ENCODE data around the gene PCNX2. TPM values are rescaled to one million over a fixed set of nuclear protein-coding genes. Genes with fewer than 3 reads are reported as not detected.

The PCNX2 gene
- total and polyA plus RNA-seq, 2 of the 8 experiments (the other 6 are each of a cell fraction or from before 2014, with no cell fraction given): 46.1 to 57.6 TPM

- H3K9ac ChIP-seq (replicated peaks in 1 of 4; ENCODE audit: extremely low read depth in 1 of 4, low read depth in 3 of 4, low read length in 3 of 4): no peak overlapping the region
- no peak overlapping the region for H3K4ac ChIP-seq (replicated peaks; ENCODE audit: insufficient read length, low read depth, low read length)
- H2BK12ac ChIP-seq (ENCODE audit: low read depth, low read length): no peak overlapping the region
- no peak overlapping the region for H3K14ac ChIP-seq (ENCODE audit: insufficient read length)
- no peak overlapping the region for H3K18ac ChIP-seq (ENCODE audit: extremely low read depth, low read length)
- peaks cover 0 to 5% of the 10 kb centered on the region in 2 experiments; a peak in 1 of 4 replicates for H3K9me3 ChIP-seq (ENCODE audit: insufficient read depth in 2 of 2, low read depth in 1 of 2, low read length in 1 of 2)
- peaks cover 5 to 68% of the 10 kb centered on the region in 2 experiments; a peak in 3 of 4 replicates for H3K79me2 ChIP-seq (ENCODE audit: control insufficient read depth in 1 of 2, insufficient read depth in 2 of 2, low read length in 2 of 2)
- no peak overlapping the region for H4K8ac ChIP-seq (ENCODE audit: extremely low read depth, insufficient read depth, low read length)
- no peaks in the 10 kb centered on the region; the same call in 1 of the 2 replicates for H3K79me1 ChIP-seq (ENCODE audit: low read depth, low read length)
- H4K91ac ChIP-seq (replicated peaks; ENCODE audit: insufficient read length, low read length): no peak overlapping the region
- H3K23ac ChIP-seq (ENCODE audit: insufficient read length): no peak overlapping the region
- no peak overlapping the region for H2BK15ac ChIP-seq (ENCODE audit: low read length)
- no peak overlapping the region for H2BK5ac ChIP-seq (ENCODE audit: low read depth, low read length)
- peaks cover 0 to 10% (median 2%) of the 10 kb centered on the region in 4 experiments; a peak in 4 of 7 replicates for H3K4me1 ChIP-seq (replicated peaks in 1 of 4; ENCODE audit: control insufficient read depth in 3 of 4, insufficient read depth in 4 of 4, low read length in 3 of 4)
- TF ChIP-seq POLR2AphosphoS5 (IDR thresholded peaks at IDR 0.05; ENCODE audit: low read depth, low read length): no peak
- TF ChIP-seq BACH1 (IDR thresholded peaks at IDR 0.05; ENCODE audit: low read length): no peak
- TF ChIP-seq SP2 (IDR thresholded peaks at IDR 0.05; ENCODE audit: low read length): no peak
- no peak for TF ChIP-seq TCF12 (IDR thresholded peaks at IDR 0.05; ENCODE audit: low read depth, low read length)
- TF ChIP-seq MAFK (IDR thresholded peaks at IDR 0.05; ENCODE audit: low read depth, low read length): no peak
- TF ChIP-seq JUND (IDR thresholded peaks at IDR 0.05; ENCODE audit: low read length): no peak
- TF ChIP-seq ZNF274 (IDR thresholded peaks at IDR 0.05; ENCODE audit: borderline replicate concordance, extremely low read depth, low read length): no peak
- no peak for TF ChIP-seq E2F6 (IDR thresholded peaks at IDR 0.05)
- DNase-seq (ENCODE audit: low read depth in 1 of 2, low spot score in 2 of 2) (no peak), FAIRE-seq (no peak)
- no peak overlapping the region for H2BK20ac ChIP-seq (ENCODE audit: low read length)
- CTCF ChIA-PET (ENCODE audit: partially characterized antibody): no interaction called here
- POLR2A ChIA-PET (ENCODE audit: partially characterized antibody): no interaction called here
- H3K36me3 ChIP-seq (ENCODE audit: control insufficient read depth in 2 of 4, insufficient read depth in 4 of 4, low read length in 3 of 4): peaks cover 6 to 44% (median 21%) of the 10 kb centered on the region in 4 experiments; a peak in 6 of 8 replicates
- H2AK5ac ChIP-seq (ENCODE audit: low read depth, low read length): no peak overlapping the region
- no peaks in the 10 kb centered on the region for H3K27me3 ChIP-seq (replicated peaks in 1 of 4; ENCODE audit: control insufficient read depth in 3 of 4, extremely low read depth in 1 of 4, insufficient read depth in 3 of 4, low read length in 3 of 4)
- no peak overlapping the region for H3K56ac ChIP-seq (replicated peaks; ENCODE audit: insufficient read length, low read depth, low read length)
- 92% methylated on average over 1 of the region's 1 CpG; no CpG with 5 or more reads in 1 of the 2 experiments for WGBS, 2 experiments (ENCODE audit: extremely low coverage in 1 of 2, insufficient coverage in 1 of 2, insufficient read length in 1 of 2, insufficient replicate concordance in 2 of 2, low coverage in 1 of 2, low lambda C conversion rate in 2 of 2, missing lambda C conversion rate in 1 of 2)
- no peak overlapping the region for H2AFZ ChIP-seq (ENCODE audit: low read length)
- no peaks in the 10 kb centered on the region; the same call in 1 of the 2 replicates for H3K23me2 ChIP-seq (ENCODE audit: low read depth, low read length)
- H3K27ac ChIP-seq (ENCODE audit: low read depth, low read length): no peak overlapping the region
- no peak overlapping the region for H3K4me2 ChIP-seq (ENCODE audit: insufficient read depth in 1 of 2, low read depth in 2 of 2, low read length in 2 of 2)
- no peak overlapping the region for H4K5ac ChIP-seq (ENCODE audit: insufficient read length, low read depth, low read length)
- H3K4me3 ChIP-seq (ENCODE audit: extremely low read depth in 1 of 4, insufficient read depth in 2 of 4, low read depth in 3 of 4, low read length in 4 of 4): no peak overlapping the region
- H2BK120ac ChIP-seq (replicated peaks; ENCODE audit: low read depth, low read length): no peak overlapping the region
- H4K20me1 ChIP-seq (replicated peaks in 1 of 2; ENCODE audit: control insufficient read depth in 1 of 2, insufficient read depth in 2 of 2, low read length in 2 of 2): peaks cover 3 to 5% of the 10 kb centered on the region in 2 experiments
Measured at GRCh38 chr1:232958067-232958466, 337.5 kb downstream of the PCNX2 start.
